Activated CD4-positive, alpha-beta T cell treated with anti-CD3 and anti-CD28 coated beads, Interleukin-2, amount 10 ng/mL, durations not matched to agents 24 days and 14 days (primary cell): ENCODE results near the gene ADORA1. TPM values are rescaled to one million over a fixed set of nuclear protein-coding genes. Genes with fewer than 3 reads are reported as not detected.

Experiments used
- DNase-seq: peaks from one replicate; pipeline ENCODE4 v3.0.0; 2022
- H3K27ac Mint-ChIP-seq: one replicate; pipeline ENCODE4 v1.8.0; 2022; ENCODE audit warnings: mild to moderate bottlenecking, mixed read lengths
- H3K27me3 Mint-ChIP-seq: one replicate; pipeline ENCODE4 v1.8.0; 2022; ENCODE audit warnings: mixed read lengths
- H3K36me3 Mint-ChIP-seq: one replicate; pipeline ENCODE4 v1.8.0; 2022; ENCODE audit warnings: low read depth, mild to moderate bottlenecking, mixed read lengths
- H3K4me1 Mint-ChIP-seq: one replicate; pipeline ENCODE4 v1.8.0; 2021; ENCODE audit warnings: mixed read lengths
- H3K4me3 Mint-ChIP-seq: one replicate; pipeline ENCODE4 v1.8.0; 2022; ENCODE audit warnings: mild to moderate bottlenecking, moderate library complexity, mixed read lengths
- H3K9me3 Mint-ChIP-seq: one replicate; pipeline ENCODE4 v1.8.0; 2021; ENCODE audit warnings: mixed read lengths
- intact Hi-C: fragments of 100-400 bp; cut with micrococcal nuclease; formaldehyde crosslinking; loops from one replicate; pipeline ENCODE4 v1.15.1; 2023
- total RNA-seq: library from RNA; stranded (reverse); gene quantifications from 2 replicates; pipeline ENCODE4 v1.2.3, GENCODE V29; 2022

The ADORA1 gene
- total RNA-seq, 1 donor from 2014 or later, result not detected

- no peak overlapping the region for H3K4me3 Mint-ChIP-seq
- peaks cover 15% of the 10 kb centered on the region for H3K27me3 Mint-ChIP-seq
- H3K36me3 Mint-ChIP-seq, result no peaks in the 10 kb centered on the region
- intact Hi-C loops, result no loop called here
- H3K4me1 Mint-ChIP-seq, result no peaks in the 10 kb centered on the region
- no peak for DNase-seq
- H3K27ac Mint-ChIP-seq, result no peak overlapping the region
- no peaks in the 10 kb centered on the region for H3K9me3 Mint-ChIP-seq
Measured at GRCh38 chr1:203210350-203210749, 82.8 kb downstream of the ADORA1 start.

- Mint-ChIP-seq H3K9me3 (no peaks in the 10 kb centered on the region), H3K27ac (no peak overlapping the region), H3K4me3 (no peak overlapping the region), H3K36me3 (no peaks in the 10 kb centered on the region), H3K4me1 (no peaks in the 10 kb centered on the region), H3K27me3 (peaks cover 15% of the 10 kb centered on the region)
- intact Hi-C loops, result no loop called here
- no peak for DNase-seq
Measured at GRCh38 chr1:203210988-203211387, 83.5 kb downstream of the ADORA1 start.

GRCh38 chr1:203211812-203212211 is 84.3 kb downstream of the ADORA1 start:
- H3K4me1 Mint-ChIP-seq, result peaks cover 2% of the 10 kb centered on the region
- peaks cover 21% of the 10 kb centered on the region for H3K27me3 Mint-ChIP-seq
- no peaks in the 10 kb centered on the region for H3K36me3 Mint-ChIP-seq
- no peaks in the 10 kb centered on the region for H3K9me3 Mint-ChIP-seq
- intact Hi-C loops, result no loop called here
- H3K4me3 Mint-ChIP-seq, result no peak overlapping the region
- no peak overlapping the region for H3K27ac Mint-ChIP-seq
- no peak for DNase-seq

DNA sequence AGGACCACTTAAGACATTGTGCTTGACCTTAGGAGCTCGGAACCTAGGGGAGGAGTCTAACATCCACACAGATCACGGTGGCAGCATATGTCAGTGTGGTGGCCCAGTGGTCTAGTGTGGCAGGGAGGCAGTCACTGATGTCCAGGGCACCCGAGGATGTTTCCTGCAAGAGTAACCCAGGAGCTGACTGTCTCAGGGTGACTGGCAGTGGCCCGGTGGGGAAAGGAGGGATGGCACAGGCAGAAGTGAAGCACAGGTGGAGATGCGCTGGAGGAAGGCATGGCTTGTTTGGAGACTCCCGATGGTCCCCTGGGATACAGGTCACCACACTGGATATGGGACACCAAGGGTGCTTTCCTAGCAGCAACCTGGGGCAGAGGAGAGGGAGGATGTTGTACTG is 85.6 kb downstream of the ADORA1 start:
- Mint-ChIP-seq H3K9me3 (no peaks in the 10 kb centered on the region), H3K36me3 (no peaks in the 10 kb centered on the region), H3K4me3 (no peak overlapping the region), H3K4me1 (peaks cover 2% of the 10 kb centered on the region), H3K27me3 (peaks cover 20% of the 10 kb centered on the region), H3K27ac (no peak overlapping the region)
- intact Hi-C loops, result no loop called here
- no peak for DNase-seq

DNA sequence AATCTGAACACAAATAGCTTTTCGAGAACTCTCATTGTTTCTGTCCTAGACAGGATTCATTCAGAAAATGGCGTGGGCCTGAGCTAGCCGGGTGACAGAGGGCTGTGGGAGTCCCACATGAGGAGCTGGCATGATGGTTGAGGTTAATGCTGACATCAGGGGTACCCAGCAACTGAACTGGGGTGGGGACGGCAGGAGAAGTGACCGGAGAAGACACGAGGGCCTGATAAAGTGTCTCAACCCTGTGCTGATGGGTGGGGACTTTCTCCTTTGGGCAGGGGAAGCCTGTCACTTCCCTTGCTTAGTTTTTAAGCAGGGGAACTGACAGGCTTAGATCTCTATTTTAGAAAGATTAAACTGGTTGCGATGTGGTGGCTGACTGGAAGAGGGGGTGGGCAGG is 87.3 kb downstream of the ADORA1 start:
- H3K4me3 Mint-ChIP-seq, result no peak overlapping the region
- no peak for DNase-seq
- peaks cover 2% of the 10 kb centered on the region for H3K4me1 Mint-ChIP-seq
- H3K9me3 Mint-ChIP-seq, result no peaks in the 10 kb centered on the region
- intact Hi-C loops, result no loop called here
- no peaks in the 10 kb centered on the region for H3K36me3 Mint-ChIP-seq
- H3K27ac Mint-ChIP-seq, result no peak overlapping the region
- H3K27me3 Mint-ChIP-seq, result peaks cover 16% of the 10 kb centered on the region

GRCh38 chr1:203215573-203215972 is 88.0 kb downstream of the ADORA1 start:
- Mint-ChIP-seq H3K4me1 (peaks cover 2% of the 10 kb centered on the region), H3K27me3 (peaks cover 13% of the 10 kb centered on the region), H3K4me3 (no peak overlapping the region), H3K9me3 (no peaks in the 10 kb centered on the region), H3K27ac (no peak overlapping the region), H3K36me3 (no peaks in the 10 kb centered on the region)
- no peak for DNase-seq
- intact Hi-C loops, result no loop called here

DNA sequence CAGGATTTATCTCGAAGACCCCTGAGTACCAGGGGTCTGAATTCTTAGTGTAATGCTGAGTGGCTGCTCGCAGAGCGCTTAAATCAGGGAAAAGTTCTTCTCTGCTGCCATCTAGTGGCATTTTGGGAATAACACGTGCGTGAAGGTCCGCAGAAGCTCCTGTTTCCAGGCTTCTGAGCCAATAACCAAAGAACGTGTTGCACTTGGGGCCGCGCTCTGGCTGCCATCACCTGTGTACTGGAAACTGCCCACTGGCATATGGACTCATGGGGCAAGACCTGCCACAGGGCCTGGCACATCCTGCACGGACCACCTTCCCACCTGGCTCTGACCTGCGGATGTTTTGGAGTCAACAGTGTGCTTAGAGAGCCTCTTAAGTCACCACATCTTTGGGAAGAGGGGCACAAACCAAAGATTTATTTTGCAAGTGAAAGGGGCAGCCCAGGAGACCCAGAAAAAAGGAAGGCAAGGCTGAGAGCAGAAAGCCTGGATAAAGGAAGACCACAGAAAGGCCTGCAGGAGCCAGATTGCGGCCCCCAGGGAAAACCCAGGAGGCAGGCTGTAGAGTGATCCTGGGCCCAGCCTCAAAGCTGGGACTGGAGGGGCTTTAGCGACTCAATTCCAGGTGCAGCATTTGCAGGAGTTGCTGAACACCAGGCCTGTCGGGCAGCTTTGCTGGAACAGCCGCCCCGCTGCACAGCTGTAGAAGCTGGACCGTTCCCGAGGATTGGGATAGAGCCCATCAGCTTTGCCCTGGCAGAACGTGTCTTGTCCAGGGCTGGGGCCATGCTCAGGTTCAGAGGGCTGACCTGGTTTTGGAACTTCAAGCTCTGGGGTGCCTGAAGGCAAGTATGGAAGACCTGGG is 89.0 kb downstream of the ADORA1 start:
- H3K36me3 Mint-ChIP-seq, result no peaks in the 10 kb centered on the region

More for the DNA sequence above, 89.0 kb downstream of the ADORA1 start:
- Mint-ChIP-seq H3K4me3 (no peak overlapping the region), H3K4me1 (peaks cover 2% of the 10 kb centered on the region), H3K27me3 (peaks cover 13% of the 10 kb centered on the region), H3K9me3 (no peaks in the 10 kb centered on the region), H3K27ac (no peak overlapping the region)
- intact Hi-C loops, result loop anchor here (1.0 kb wide), 1 partner anchor 177 kb away; no protein-coding TSS in a partner anchor
- peak; percentile 90 for DNase-seq

Other genes starting within 250 kb of the ADORA1 start
- gene RABIF, start 238.6 kb upstream of the ADORA1 start, total RNA-seq, result 11.8 and 12.7 TPM in 2 replicates
- 28.0 and 30.5 TPM in 2 replicates for gene KLHL12, start 200.5 kb upstream of the ADORA1 start, total RNA-seq
- 86.7 and 92.1 TPM in 2 replicates for gene ADIPOR1, start 169.4 kb upstream of the ADORA1 start, total RNA-seq
- gene CYB5R1, start 160.5 kb upstream of the ADORA1 start, total RNA-seq, result 18.0 and 19.9 TPM in 2 replicates
- 77.7 and 82.8 TPM in 2 replicates for gene TMEM183A, start 120.4 kb upstream of the ADORA1 start, total RNA-seq
- gene PPFIA4, start 101.2 kb upstream of the ADORA1 start, total RNA-seq, result 34.2 and 35.1 TPM in 2 replicates
- gene MYOG, start 41.7 kb upstream of the ADORA1 start, total RNA-seq, result not detected in 2 replicates
- not detected in 2 replicates for gene MYBPH, start 48.1 kb downstream of the ADORA1 start, total RNA-seq
- gene CHI3L1, start 59.0 kb downstream of the ADORA1 start, total RNA-seq, result not detected in 2 replicates
- gene CHIT1, start 101.9 kb downstream of the ADORA1 start, total RNA-seq, result 0.21 and 0.70 TPM in 2 replicates
- gene BTG2, start 177.8 kb downstream of the ADORA1 start, total RNA-seq, result 106 and 108 TPM in 2 replicates
- 1.4 and 1.9 TPM in 2 replicates for gene FMOD, start 223.4 kb downstream of the ADORA1 start, total RNA-seq